ENCODE results near the gene PDSS1.

PDSS1 gene

GRCh38 chr10:26699631-26700030 is 2.1 kb downstream of the PDSS1 start:
- DNase-seq: no peak

GRCh38 chr10:26700884-26701630 is 3.6 kb downstream of the PDSS1 start:
- DNase-seq: no peak

GRCh38 chr10:26703096-26703495 is 5.6 kb downstream of the PDSS1 start:
- DNase-seq: no peak

- no peak for DNase-seq
Measured at GRCh38 chr10:26703974-26704373, 6.5 kb downstream of the PDSS1 start.

- DNase-seq: no peak
Measured at GRCh38 chr10:26706206-26706605, 8.7 kb downstream of the PDSS1 start.

GRCh38 chr10:26706936-26707335 is 9.4 kb downstream of the PDSS1 start:
- no peak for DNase-seq

GRCh38 chr10:26711324-26711723 is 13.8 kb downstream of the PDSS1 start:
- DNase-seq: no peak

GRCh38 chr10:26714415-26715136 is 17.1 kb downstream of the PDSS1 start:
- DNase-seq: no peak

GRCh38 chr10:26715137-26715487 is 17.6 kb downstream of the PDSS1 start:
- no peak for DNase-seq

- DNase-seq: no peak
Measured at GRCh38 chr10:26717476-26717875, 20.0 kb downstream of the PDSS1 start.

GRCh38 chr10:26721561-26721960 is 24.1 kb downstream of the PDSS1 start:
- no peak for DNase-seq

- no peak for DNase-seq
Measured at GRCh38 chr10:26723016-26723415, 25.5 kb downstream of the PDSS1 start.

- DNase-seq: peak in 2 of 4 experiments; percentile 11 to 31
Measured at GRCh38 chr10:26725837-26726727, 28.6 kb downstream of the PDSS1 start.

GRCh38 chr10:26727005-26727404 is 29.5 kb downstream of the PDSS1 start:
- no peak for DNase-seq

- no peak for DNase-seq
Measured at GRCh38 chr10:26728957-26729356, 31.5 kb downstream of the PDSS1 start.

GRCh38 chr10:26729395-26729794 is 31.9 kb downstream of the PDSS1 start:
- DNase-seq: no peak

- DNase-seq: no peak
Measured at GRCh38 chr10:26730552-26730951, 33.1 kb downstream of the PDSS1 start.

- DNase-seq: no peak
Measured at GRCh38 chr10:26733750-26734568, 36.5 kb downstream of the PDSS1 start.

- no peak for DNase-seq
Measured at GRCh38 chr10:26735435-26735834, 37.9 kb downstream of the PDSS1 start.

- no peak for DNase-seq
Measured at GRCh38 chr10:26737730-26738129, 40.2 kb downstream of the PDSS1 start.

GRCh38 chr10:26738301-26738911 is 40.9 kb downstream of the PDSS1 start:
- DNase-seq: no peak

- no peak for DNase-seq
Measured at GRCh38 chr10:26739071-26739631, 41.6 kb downstream of the PDSS1 start.

All from activated naive CD4-positive, alpha-beta T cell (primary cell).